SHP77 treated with DMSO at 0.1 percent for 48 hours (cell line): ENCODE results near the gene SAFB2.
"Not testable (repeated sequence)": the region's sequence is repeated elsewhere in the genome, so short reads cannot be mapped to it uniquely, and the experiment has no call there.

Experiments used
- DNase-seq: peaks from one replicate; lab custom pipeline; 2025; lab: John Stamatoyannopoulos, UW

SAFB2 gene

DNA sequence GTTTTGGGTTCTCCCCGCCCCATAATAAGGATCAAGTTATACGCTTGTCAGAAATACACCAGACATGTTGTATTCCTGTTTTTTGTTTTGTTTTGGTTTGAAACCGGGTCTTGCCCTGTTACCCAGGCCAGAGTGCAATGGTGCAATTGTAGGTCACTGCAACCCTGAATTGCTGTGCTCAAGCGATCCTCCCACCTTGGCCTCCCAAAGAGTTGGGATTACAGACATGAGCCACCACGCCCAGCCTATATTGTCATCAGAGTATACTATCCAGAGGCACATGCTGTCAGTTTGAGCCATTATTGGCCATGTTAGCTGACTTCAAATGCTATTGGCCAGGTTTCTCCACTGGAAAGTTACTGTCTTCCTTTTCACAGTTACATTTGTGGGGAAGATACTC, 10.1 kb upstream of the SAFB2 start:
- no peak for DNase-seq

- no peak for DNase-seq
These were observed 9.7 kb upstream of the SAFB2 start for GRCh38 chr19:5632241-5632612.

DNA sequence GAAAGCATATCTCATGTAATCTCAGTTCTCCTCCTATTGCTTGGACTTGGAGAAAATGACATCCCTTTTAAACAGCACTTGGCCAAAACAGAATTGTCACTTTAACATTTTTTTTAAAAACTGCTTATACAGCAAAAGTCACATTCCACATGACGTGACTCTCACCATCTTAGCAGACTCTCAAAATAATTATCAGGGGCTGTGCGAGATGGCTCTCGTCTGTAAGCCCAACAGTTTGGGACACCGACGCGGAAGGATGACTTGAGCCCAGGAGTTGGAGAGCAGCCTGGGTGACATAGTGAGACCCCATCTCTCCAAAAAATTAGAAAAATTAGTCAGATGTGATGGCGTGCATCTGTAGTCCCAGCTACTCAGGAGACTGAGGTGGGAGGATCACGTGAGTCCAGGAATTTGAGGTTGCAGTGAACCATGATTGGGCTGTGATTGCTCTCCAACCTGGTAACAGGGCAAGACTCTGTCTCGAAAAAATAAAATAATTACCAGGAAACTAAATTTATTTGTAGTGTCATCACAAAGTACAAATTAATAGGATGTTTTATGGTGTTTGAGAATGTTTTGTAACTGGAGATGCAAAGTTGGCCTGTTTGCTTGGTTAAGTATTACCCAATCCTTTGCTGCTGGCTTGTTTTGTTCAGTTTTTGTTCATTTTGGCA, 9.1 kb upstream of the SAFB2 start:
- DNase-seq = no peak

DNA sequence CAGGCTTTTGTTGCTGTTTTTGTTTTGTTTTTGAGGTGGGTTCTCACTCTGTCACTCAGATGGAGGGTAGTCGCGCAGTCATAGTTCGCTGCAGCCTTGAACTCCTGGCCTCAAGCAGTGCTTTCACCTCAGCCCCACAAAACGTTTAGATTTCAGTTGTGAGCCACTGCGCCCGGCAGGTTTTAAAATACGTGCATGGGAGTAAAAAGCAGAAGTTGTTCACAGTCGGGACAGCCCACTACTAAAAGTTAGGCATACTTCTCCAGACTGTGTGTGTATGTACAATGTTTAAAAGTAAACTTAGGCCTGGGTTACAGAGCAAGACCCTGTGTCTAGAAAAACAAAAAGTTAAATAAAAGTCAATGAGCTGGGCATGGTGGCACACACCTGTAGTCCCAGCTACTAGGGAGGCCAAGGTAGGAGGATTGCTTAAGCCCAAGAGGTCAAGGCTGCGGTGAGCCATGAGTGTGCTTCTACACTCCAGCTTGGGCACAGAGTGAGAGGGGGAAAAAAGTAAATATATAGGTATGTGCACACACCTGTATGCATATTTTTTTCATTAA, 6.4 kb upstream of the SAFB2 start:
- no peak for DNase-seq

- DNase-seq = no peak
These were observed 5.9 kb upstream of the SAFB2 start for GRCh38 chr19:5628461-5628860.

DNA sequence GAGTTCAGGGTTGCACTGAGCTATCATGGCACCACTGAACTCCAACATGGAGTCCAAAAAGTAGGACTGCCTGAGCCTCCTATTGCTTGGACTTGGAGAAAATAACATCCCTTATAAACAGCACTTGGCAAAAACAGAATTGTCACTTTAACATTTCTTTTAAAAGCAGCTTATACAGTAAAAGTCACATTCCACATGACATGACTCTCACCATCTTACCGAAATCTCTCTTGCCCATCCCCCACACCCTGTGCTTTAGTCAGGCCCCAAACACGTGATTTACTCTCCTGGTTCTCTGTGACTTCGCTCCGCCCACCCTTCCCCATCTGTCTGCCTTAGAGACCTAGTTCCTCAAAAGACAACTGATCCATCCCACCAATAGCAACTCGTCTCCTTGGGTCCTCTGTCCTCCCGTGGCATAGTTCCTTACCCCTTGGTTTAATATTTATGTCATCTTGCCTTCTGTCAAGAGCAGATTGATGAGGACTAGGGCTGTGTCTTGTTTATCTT, 4.9 kb upstream of the SAFB2 start:
- DNase-seq = no peak

DNA sequence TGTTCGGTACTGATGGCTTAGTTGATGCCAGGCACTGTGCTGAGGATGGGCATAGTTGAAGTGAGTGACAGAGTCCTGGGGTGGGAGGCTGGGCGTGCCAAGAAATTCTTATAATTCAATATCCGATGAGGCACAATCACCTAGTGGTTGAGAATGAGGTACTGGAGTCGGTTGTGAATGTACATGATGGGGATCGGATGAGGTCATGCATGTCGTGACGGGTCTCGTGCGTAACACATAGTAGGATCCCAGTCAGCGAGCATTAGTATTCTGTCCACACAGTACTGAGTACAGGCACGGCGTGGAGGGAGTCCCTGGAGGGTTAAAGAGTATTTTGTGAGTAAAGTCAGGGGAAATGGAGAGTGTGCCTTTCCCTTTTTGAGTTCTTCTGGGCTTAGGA, 3.1 kb upstream of the SAFB2 start:
- no peak for DNase-seq

DNA sequence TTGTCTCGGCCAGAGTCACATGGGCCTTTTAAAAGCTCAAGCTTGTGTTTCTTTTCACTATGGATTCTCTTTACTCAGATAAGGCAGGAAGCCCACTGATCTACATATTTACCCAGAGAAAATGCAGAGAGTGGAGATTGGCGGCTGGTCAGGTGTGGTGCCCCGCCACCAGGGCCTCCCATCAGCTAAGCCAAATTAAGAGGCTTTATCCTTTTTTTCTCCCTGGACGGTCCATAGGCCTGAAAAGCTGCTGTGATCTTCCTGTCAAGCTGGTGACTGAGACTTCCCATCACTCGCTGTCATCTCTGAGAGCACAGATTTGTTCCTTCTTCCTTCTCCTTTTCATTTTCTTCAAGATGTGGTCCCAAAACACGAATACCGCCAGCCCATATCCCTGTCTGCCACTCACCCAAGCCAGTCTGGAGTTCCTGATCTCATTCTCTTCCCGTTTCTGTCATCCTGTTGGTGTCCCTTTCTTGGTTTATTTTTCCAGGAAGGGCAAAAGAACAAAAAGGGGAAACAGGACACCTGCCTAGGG, 2.2 kb upstream of the SAFB2 start:
- no peak for DNase-seq

DNA sequence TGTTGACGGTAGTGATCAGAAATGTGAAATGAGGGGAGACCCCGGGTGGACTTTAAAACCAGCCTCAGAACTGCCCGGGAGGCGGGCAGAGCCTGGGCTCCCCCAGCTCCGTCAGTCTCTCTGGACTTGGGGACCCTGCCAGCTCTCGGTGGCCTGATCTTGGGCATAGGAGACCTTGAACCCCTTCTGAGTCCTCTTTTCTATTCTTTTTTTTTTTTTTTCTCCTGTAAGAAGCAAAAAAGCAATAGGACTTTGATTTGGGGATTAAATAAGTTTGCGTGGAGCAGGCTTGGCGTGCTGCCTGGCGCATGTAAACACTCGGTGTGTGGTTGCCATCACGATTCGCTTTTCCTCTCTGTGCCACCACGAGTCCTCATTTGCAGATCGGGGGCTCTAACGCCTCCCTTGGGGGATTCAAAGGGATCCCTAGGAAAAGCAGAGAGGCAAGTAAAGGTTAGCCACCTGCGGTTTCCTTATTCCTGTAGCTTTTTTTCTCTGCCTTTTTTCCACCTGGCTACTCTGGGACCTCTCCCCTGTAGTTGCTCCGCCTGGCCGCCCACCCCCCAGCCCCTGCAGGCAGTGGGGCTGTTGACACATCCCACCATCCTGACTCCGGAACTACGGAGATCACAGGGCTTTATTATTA, 1.6 kb upstream of the SAFB2 start:
- no peak for DNase-seq

GRCh38 chr19:5623397-5624017, 931 bp upstream of the SAFB2 start:
- no peak for DNase-seq

DNA sequence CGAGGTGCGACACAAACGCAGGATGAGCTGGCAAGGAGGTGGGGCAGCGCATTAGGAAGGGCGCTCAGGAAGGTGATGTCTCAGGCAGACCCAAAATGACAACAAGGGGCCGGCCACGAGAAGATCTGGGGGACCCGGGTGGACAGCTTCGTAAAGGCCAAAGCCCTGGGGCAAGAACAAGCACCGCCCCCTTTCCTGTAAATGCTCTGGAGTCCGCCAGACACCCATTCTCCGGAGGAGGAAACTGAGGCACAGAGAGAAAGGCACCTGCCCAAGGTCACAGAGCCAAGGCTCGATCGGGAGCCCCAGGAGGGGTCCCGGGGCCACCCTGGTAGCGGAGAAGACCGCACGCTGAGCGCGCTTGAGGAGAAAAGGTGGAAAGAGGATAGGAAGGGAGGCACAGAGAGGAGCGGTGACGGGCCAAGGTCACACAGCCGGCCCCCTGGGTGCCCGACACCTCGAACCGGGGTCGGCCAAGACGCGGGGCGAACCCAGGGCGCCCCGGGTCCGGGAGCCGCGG, 571 bp downstream of the SAFB2 start:
- no peak for DNase-seq

DNA sequence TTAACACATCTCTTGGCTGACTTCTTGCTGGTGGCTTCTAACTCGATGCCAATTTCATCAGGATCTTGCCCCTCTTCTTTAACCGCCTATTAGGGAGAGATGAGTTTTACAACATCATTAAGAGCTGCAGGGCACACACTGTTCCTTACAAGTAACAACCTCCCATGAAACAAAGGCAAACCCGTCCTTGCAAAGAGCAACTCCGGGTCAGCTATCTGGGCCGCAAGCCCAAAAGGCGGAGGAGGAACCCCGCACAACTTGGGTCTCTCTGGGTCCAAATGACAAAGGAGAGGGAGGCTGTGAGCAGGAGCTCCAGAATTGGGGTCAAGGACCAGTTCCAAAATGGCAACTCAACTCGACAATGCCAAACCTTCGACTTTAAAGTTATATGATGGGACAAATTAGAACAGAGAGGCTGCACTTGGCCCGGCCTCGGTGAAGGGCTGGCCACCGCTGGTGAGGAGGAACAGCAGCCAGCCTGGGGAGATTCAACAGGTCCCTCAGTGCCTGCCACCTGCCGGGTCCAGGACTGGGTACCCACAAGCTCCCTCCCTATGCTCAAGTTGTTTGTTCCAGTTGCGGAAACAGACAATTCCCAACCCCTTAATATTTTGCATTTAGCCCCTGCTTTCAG, 1.1 kb downstream of the SAFB2 start:
- DNase-seq = no peak

DNA sequence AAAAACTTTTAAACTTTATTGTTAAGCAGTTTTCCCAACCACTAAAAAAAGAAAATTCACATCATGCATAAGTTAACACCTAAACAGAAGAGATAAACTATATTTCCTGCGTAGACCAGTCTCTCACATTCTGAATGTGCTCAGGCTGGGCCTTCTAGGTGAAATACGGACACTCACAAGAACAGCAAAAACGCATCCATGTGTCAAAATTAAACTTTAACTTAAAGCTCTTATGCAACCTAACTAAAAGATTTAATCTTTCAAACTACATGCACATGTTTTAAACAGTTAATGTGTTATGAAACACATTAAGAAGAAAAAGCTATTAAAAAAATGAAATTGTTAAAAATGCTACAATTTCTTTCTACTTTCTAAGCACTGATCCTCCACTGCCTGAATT, 2.6 kb downstream of the SAFB2 start:
- DNase-seq = no peak

- DNase-seq = no peak
These were observed 4.0 kb downstream of the SAFB2 start for GRCh38 chr19:5618591-5618990.

DNA sequence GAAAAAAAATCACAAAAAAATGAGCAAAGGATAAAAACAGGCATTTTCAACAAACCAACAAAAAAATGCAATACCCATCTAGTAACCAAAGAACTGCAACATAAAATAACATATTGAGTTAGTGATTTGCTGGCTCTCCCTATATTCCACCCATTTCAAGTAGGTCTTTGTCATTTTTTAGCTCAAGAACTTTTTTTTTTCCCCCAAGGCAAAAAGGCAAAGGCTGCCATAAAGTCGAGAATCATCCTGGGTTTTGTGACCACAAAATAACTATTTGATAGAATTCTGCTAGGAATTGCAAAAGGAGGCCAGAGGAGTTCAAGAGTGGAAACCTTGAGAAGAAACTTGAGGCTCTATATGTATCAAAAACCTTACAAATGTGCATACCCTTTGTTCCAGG, 5.5 kb downstream of the SAFB2 start:
- DNase-seq = no peak

GRCh38 chr19:5615756-5616327, 6.7 kb downstream of the SAFB2 start:
- no peak for DNase-seq

DNA sequence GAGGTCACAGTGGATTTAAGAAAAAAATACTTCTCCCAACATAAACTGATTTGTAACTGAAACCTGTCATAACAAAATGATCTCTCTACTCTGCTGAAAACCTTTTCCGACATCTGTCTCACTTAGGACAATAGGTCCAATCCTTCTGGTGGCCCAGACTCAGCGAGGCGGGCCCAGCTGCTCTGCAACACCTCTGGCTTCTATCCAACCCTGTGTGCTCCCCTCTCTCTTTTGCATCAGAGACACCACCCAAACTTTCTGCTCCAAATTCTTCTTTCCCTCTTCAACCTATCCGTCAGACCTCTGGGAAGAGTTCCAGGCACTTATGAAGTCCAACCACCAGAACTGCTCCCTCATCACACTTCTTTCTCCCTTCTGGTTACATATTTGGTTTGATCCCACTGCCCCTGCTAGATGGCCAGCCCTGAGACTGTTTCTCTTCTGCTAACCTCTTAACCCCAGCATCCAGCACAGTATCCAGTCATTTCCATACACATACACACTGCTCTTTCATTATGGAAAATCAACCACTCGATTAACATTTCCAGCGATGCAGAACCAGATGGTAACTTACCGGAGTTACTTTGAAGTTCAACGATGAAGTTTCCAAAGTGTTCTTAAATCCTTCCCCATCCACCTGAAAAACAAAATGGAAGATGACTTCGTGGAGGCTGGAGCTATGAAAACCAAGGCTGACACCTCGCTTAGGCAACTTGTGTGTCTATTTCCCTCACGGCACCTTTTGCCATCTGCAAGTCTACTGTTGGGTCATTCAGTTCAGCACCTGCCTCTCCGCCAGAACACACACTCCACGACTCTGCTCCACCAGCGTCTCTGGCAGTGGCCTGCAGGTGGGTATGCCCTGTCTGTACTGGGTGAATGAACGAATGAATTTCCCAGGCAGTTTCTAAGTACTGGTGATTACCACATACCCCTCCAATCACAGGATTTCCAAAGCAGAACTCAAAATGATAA, 9.4 kb downstream of the SAFB2 start:
- no peak for DNase-seq

DNA sequence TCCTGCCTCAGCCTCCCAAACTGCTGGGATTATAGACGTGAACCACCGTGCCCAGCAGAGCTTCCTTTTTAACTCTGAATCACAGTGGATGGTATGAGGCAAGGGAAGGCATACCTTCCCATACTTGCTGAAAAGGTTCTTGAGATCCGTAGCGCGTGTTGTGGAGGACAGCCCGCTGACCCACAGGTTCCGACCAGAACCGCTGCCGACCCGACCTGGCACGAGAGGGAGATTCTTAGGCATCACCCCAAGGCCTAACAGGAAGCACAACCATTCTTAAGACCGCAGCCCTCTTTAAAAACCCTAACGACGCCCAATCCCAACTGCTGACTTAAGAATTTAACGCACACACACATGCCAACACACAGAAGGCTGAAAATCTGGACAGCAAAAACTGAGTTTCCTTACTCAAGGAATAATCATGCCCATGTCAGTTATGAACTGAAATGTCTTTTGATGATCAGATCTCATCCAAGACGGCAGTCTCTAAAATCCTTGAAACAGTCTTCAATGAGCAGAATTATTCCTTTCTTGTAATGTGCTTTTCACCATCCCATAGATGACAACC, 12.6 kb downstream of the SAFB2 start:
- no peak for DNase-seq

- DNase-seq = not testable (repeated sequence)
These were observed 13.8 kb downstream of the SAFB2 start for GRCh38 chr19:5608766-5609165.

- no peak for DNase-seq
These were observed 14.3 kb downstream of the SAFB2 start for GRCh38 chr19:5608291-5608690.
